Activated effector memory CD4-positive, alpha-beta T cell treated with Interleukin-2 at 50 U/mL for 16 hours (primary cell): ENCODE results near the gene HAGHL.
"Not testable (repeated sequence)": the region's sequence is repeated elsewhere in the genome, so short reads cannot be mapped to it uniquely, and the experiment has no call there.

Experiments used
- DNase-seq: peaks from one replicate; pipeline ENCODE4 v3.0.0-alpha.2; 2020

The HAGHL gene

GRCh38 chr16:760545-761343 lies 33.8 kb downstream of the HAGHL start, which contains the start of gene MSLN:
TSS of gene MSLN (plus strand) at chr16:760734. CDS start at chr16:762681, 1,947 bp downstream.
- no peak for DNase-seq

GRCh38 chr16:761625-762513 lies 35.0 kb downstream of the HAGHL start:
- DNase-seq, result no peak

DNA sequence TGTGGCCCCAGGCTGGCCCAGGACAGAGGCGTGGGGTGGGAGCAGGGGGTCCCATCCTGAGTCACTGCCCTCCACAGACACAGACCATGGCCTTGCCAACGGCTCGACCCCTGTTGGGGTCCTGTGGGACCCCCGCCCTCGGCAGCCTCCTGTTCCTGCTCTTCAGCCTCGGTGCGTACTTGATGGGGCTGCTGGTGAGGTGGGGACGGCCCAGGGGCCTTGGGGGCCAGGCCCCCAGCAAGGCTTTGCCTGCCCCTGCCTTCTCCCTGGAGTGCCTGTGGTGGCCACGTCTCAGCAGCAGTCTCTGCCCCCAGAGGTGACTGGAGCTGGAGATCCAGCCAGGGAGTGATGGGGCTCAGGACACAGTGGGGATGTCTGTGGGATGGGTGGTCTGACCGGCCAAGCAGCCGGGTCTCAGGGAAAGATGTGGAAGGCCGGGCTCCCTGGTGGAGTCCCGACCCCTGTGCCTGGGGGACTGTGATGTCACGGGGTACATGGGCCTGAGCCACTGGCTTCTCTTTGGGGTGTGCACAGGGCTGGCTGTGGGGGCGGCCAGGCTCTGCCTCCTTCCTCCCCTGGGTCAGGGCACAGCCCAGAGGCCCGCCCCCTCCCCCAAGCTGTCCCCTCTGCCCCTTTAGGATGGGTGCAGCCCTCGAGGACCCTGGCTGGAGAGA lies 35.8 kb downstream of the HAGHL start:
- no peak for DNase-seq

- no peak for DNase-seq
Observed at GRCh38 chr16:763369-764183, 36.7 kb downstream of the HAGHL start.

DNA sequence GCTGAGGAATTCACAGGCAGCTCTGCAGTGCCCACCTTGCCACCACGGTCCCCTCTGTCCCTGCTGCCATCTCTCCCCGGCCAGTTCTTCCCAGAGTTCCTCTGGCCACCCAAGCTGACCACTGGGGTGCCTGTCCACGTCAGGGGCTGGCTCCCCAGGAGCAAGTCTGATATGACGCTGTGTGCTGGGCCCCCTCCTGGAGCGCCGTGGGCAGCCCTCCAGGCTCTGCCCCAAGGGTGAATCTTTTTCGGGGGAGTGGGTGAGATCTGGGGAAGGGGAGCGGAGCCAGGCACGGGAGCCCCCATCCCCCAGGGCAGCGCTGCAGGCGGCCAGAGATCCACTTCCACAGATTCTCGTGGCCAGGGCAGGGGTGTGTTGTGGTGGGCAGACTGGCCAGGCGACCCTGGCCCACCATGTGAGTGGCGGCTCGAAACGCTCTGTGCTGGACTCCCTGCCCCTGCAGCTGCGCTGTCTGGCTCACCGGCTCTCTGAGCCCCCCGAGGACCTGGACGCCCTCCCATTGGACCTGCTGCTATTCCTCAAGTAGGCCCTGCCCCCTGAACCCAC lies 37.4 kb downstream of the HAGHL start:
- no peak for DNase-seq

DNA sequence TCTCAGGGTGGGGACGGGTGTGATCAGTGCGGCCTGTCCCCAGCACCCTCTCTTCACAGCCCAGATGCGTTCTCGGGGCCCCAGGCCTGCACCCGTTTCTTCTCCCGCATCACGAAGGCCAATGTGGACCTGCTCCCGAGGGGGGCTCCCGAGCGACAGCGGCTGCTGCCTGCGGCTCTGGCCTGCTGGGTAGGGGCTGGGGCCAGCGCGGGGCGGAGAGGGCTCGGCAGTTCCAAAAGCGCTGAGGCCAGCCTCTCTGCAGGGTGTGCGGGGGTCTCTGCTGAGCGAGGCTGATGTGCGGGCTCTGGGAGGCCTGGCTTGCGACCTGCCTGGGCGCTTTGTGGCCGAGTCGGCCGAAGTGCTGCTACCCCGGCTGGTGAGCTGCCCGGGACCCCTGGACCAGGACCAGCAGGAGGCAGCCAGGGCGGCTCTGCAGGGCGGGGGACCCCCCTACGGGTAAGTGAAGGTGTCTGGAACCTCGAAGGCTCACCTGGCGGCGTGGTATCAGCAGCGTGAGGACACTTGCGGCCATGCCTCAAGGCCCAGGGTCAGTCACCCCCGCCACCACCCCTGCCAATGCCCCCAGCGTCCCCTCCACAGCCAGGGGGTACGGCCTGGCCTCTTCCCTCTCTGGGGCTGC lies 38.1 kb downstream of the HAGHL start:
- DNase-seq, result no peak

DNA sequence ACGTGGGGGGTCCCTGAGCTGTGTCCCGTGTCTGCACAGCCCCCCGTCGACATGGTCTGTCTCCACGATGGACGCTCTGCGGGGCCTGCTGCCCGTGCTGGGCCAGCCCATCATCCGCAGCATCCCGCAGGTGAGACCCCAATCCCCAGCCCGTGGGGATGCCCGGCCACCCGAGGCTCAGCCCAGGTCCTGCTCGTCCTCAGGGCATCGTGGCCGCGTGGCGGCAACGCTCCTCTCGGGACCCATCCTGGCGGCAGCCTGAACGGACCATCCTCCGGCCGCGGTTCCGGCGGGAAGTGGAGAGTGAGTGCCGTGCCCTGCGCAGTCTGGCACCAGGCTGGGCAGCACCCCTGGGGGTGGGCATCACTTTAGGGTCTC lies 38.6 kb downstream of the HAGHL start:
- DNase-seq, result no peak

GRCh38 chr16:766008-766819 lies 39.3 kb downstream of the HAGHL start:
- DNase-seq, result no peak

DNA sequence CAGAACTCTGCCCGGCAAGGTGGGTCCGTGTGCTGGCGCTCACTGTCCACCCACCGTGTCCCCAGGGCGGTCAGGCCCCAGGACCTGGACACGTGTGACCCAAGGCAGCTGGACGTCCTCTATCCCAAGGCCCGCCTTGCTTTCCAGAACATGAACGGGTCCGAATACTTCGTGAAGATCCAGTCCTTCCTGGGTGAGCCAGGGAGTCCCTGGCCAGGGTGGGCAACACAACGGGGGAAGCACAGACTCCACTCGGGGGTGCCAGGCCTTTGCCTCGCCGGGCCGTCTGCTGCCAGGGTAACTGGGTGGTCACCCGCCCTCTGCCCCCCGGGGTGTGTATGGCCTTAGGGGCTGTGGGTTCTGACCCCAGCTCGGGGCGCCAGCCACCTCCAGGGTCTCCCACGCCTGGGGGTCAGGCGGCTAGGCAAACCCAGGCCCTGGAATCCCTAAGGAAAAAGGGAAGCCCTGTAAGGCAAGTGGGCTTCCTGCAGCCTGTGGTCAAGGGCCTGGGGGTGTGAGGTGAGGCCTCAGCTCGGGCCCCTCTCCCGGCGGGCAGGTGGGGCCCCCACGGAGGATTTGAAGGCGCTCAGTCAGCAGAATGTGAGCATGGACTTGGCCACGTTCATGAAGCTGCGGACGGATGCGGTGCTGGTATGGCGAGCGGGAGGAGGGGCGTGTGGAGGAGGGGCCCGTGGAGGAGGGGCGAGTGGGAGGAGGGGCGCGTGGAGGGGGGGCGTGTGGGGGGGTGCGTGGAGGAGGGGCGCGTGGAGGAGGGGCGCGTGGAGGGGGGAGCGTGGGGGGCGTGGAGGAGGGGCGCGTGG lies 40.1 kb downstream of the HAGHL start:
- DNase-seq, result no peak

GRCh38 chr16:767743-768235 lies 40.9 kb downstream of the HAGHL start:
- no peak for DNase-seq

GRCh38 chr16:768428-768827 lies 41.5 kb downstream of the HAGHL start:
- no peak for DNase-seq

DNA sequence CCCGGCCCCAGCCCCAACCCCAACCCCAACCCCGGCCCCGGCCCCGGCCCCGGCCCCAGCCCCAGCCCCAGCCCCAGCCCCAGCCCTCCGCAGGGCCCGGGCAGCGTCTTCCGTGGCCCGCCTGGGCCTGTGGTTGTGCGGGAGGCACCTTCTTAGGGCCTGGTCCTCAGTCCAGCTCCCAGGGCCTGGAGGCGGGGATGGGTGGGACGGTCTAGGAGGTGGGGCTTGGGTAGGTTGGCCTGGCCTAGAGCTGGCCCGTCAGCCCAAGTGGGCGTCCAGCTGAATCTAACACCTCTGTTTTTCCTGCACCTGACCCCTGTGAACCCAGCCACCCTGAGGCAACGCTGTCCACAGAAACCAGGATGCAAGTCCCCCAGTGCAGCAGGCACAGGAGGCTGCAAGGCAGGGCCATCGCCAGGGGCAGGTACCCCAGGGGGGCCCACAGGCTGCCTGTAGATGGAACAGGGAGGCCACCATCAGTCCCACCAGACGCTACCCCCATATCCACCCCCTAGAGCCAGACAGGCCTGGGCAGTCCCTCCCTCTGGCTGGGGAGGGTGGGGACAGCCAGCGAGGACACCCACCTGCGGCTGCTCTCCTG lies 42.4 kb downstream of the HAGHL start:
- no peak for DNase-seq

DNA sequence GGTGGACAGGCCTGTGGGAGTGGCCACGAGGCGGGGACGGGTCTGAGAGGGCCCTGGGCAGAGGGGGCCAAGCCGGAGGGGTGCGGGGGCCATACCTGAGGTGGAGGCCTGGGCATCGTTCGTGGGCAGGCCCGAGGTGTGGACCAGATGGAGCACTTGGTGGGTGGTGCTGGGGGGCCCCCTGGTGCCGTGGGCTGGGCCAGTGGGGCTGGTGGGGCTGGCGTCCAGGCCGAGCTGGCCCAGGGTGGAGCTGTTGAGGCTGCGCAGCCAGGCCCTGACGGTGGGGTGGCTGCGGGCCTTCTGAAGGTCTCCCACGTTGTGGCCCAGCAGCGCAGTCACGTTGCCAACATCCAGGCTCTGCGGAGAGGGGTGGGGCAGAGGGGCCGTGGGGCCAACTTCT lies 43.0 kb downstream of the HAGHL start:
- no peak for DNase-seq

GRCh38 chr16:770411-770810 lies 43.5 kb downstream of the HAGHL start:
- DNase-seq, result no peak

- no peak for DNase-seq
Observed at GRCh38 chr16:772959-773358, 46.1 kb downstream of the HAGHL start.

DNA sequence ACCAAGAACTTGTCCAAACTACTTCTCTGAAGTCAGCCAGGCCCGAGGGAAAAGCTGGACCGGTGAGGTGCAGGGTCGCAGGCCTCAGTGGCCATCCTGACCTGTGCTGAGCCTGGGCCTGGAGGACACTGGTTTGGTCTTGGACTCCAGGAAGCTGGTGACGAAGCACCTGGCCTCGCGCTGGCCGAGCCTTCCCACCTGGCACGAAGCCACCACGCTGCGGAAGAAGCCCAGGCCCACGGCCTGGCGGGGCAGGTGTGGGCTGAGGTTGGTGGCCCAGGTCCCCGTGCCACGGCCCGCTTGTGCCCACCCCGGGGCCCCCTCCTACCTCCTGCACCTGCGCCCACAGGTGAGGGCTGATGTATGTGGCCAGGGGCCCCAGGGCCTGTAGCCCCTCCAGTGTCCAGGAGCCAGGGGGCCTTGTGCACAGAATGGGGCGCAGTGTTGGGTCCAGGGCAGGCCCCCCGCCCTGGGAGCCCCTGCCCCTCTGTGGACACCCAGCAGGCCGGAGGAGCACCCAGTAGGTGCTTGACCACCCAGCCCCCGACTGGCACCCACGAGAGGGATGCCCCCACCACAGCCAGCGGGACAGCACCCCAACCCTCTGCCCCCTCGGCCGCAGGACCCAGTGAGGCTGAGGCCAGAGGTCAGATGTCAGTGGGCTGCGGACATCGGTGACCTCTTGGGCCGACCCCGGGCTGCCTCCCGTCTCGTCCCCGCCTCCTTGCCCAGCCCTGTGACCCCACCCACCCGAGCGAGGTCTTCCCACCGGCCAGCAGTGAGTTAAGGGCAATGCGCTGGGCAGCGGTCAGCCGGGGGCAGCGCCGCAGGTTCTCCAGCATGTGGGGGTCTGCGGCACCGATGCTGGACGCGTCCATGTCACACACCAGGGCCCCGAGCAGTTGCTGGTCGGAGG lies 47.4 kb downstream of the HAGHL start:
- no peak for DNase-seq

- DNase-seq, result no peak
Observed at GRCh38 chr16:775236-775796, 48.4 kb downstream of the HAGHL start.

- not testable (repeated sequence) for DNase-seq
Observed at GRCh38 chr16:776298-776697, 49.4 kb downstream of the HAGHL start.
